Esophagus muscularis mucosa (tissue), 4 donors: ENCODE measurements around the gene KIAA0753.

Source experiments
- CTCF ChIP-seq, 3 experiments: fragments of 200-600 bp in 2 of 3; fragments of 450-650 bp in 1 of 3; sonication (generic) in 2 of 3; IDR thresholded peaks; one replicate each; pipeline ENCODE4 v1.5.1; 2017 to 2019; ENCODE audit warnings: antibody characterized with exemption in 3 of 3, mild to moderate bottlenecking in 2 of 3, moderate library complexity in 1 of 3
- EP300 ChIP-seq: sonication (generic); formaldehyde crosslinking; IDR thresholded peaks from one replicate; pipeline ENCODE4 v1.6.1; 2017; ENCODE audit warnings: antibody characterized with exemption
- POLR2A ChIP-seq: fragments of 450-650 bp; IDR thresholded peaks from one replicate; pipeline ENCODE4 v1.6.1; 2017; ENCODE audit warnings: antibody characterized with exemption, moderate library complexity, mild to moderate bottlenecking, low read depth
- POLR2AphosphoS5 ChIP-seq, 2 donors: sonication (generic); formaldehyde crosslinking; IDR thresholded peaks; one replicate each; pipeline ENCODE4 v1.6.1; 2017; ENCODE audit warnings: antibody characterized with exemption in 2 of 2

- TF ChIP-seq CTCF (IDR thresholded peaks at IDR 0.05) (no peak), POLR2A (no peak), POLR2AphosphoS5 (IDR thresholded peaks at IDR 0.05) (no peak), EP300 (no peak)
These were observed 43.6 kb downstream of the KIAA0753 start for GRCh38 chr17:6596941-6597340.
